ENCODE data around the gene HELLS.

GRCh38 chr10:94640562-94640961, 95.0 kb downstream of the HELLS start:
- no peak for TF ChIP-seq CTCF (IDR thresholded peaks at IDR 0.05; ENCODE audit: borderline replicate concordance, extremely low read depth, low read length, poor library complexity, severe bottlenecking)
- TF ChIP-seq EZH2 (IDR thresholded peaks at IDR 0.05; ENCODE audit: borderline replicate concordance, low read depth, low read length, severe bottlenecking) = no peak
